Loucy (cell line): ENCODE measurements around the gene PLA2G12A.

Source experiments
- EZH2phosphoT487 ChIP-seq: fragments of 200-600 bp; IDR thresholded peaks from 2 replicates; pipeline ENCODE4 v1.6.1; 2018; ENCODE audit warnings: antibody characterized with exemption, mild to moderate bottlenecking, moderate library complexity, borderline replicate concordance
- TF ChIP-seq, protein P1 (sequence below): fragments of 200-600 bp; sonication (generic); conservative IDR thresholded peaks from 2 replicates; pipeline ENCODE4 v1.5.1; 2014; ENCODE audit warnings: mild to moderate bottlenecking, antibody characterized with exemption, low read length

DNA sequence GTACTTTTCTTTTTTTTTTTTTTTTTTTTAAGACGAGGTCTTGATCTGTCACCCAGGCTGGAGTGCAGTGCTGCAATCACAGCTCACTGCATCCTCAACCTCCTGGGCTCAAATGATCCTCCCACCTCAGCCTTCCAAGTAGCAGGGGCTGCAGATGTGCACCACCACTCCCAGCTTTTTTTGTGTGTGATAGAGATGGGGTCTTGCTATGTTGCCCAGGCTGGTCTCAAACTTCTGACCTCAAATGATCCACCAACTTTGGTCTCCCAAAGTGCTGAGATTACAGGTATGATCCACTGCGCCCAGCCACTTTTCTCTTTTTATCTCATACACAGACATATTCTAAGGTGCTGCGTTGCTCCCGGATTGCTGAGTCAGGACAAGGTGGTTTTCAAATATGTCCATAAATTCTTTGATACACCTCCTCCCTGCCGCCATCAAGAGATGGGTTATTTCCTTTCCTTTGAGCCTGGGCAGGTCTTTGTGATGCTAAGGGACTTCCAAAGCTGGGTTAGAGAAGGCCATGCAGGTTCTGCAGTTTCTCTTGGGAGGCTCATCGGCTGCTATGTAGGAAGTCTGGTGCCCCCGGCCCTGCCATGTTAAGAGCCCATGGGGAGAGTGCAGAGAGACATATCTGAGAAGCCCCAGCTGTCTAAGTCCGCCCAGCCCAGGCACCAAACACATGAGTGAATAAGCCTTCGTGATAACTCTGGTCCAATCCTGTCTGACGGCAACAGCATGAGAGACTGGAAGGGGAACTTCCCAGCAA is 8.4 kb upstream of the PLA2G12A start:
- TF ChIP-seq, protein P1, sequence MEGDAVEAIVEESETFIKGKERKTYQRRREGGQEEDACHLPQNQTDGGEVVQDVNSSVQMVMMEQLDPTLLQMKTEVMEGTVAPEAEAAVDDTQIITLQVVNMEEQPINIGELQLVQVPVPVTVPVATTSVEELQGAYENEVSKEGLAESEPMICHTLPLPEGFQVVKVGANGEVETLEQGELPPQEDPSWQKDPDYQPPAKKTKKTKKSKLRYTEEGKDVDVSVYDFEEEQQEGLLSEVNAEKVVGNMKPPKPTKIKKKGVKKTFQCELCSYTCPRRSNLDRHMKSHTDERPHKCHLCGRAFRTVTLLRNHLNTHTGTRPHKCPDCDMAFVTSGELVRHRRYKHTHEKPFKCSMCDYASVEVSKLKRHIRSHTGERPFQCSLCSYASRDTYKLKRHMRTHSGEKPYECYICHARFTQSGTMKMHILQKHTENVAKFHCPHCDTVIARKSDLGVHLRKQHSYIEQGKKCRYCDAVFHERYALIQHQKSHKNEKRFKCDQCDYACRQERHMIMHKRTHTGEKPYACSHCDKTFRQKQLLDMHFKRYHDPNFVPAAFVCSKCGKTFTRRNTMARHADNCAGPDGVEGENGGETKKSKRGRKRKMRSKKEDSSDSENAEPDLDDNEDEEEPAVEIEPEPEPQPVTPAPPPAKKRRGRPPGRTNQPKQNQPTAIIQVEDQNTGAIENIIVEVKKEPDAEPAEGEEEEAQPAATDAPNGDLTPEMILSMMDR = no peak
- TF ChIP-seq EZH2phosphoT487 = no peak
